ENCODE measurements around the gene GPC6.

The GPC6 gene

DNA sequence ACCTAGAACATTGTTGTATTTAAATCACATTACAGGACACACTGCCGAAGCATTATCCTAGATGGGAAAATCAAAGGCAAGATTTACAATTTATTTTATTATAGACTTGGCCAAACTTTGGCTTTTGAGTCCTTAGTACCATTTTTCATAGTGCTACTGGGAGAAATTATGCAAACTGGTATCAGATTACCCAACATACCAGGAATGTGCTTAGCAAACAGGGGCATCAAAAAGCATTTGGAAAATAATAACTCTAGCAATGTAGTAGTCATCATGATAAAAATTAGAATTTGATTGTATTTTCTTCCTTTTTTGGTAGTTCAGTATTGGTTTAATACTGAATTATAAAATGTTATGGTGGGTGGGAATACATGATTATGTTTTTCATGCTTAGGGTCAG, 34.0 kb downstream of the GPC6 start:
- H3K27ac ChIP-seq: no peak overlapping the region
- TF ChIP-seq ZFX (IDR thresholded peaks at IDR 0.05): no peak
- no peak for TF ChIP-seq CTCF (conservative IDR thresholded peaks at IDR 0.05)

DNA sequence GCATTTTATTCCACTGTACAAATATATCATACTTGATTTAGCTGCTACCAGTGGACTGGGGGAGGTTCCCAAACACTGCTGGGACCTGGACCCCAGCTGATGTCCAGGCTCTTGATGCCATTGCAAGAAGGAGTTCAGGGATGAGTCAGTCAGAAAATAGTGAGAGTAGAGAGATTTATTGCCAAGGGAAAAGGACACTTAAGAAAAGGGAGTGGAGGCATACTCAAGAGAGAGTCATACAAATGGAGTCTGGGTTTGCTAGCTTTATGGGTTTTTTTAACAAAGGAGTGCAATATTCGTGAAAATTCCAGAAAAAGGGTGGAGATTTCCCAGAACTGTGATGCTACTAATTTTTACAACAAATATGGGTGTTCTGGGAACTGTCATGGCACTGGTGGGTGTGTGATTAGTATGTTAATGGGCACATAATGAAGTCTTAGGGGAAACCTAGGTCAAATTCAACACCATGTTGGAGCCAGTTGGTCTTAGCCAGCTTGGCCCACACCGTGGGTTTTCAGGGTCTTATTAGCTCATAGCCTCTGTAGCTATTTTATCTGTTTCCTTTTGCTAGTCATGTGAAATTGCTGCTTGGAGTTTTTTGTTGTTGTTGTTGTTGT, 36.2 kb downstream of the GPC6 start:
- H3K27ac ChIP-seq: no peak overlapping the region
- TF ChIP-seq ZFX (IDR thresholded peaks at IDR 0.05) (no peak), CTCF (conservative IDR thresholded peaks at IDR 0.05) (no peak)

DNA sequence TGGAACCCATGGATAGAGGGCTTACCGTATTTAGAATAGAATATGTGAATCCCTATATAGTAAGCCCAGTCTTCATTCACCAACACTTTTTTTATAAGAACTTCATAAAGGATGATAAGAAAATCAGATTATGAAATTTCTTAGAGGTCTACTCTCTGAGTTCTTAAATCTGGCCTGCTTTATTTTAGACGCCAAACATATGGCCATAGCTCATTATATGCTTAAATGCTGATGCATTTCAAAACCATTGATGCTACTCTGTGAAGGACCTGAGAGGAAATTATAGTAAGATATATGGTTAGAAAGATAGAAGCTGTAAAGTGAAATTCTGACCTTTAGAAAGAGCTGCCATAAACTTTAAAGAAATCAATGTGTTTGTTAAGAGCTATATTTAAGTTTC, 38.3 kb downstream of the GPC6 start:
- TF ChIP-seq ZFX (IDR thresholded peaks at IDR 0.05) (no peak), CTCF (conservative IDR thresholded peaks at IDR 0.05) (no peak)
- no peak overlapping the region for H3K27ac ChIP-seq

GRCh38 chr13:93265800-93266199, 39.2 kb downstream of the GPC6 start:
- TF ChIP-seq ZFX (IDR thresholded peaks at IDR 0.05) (no peak), CTCF (conservative IDR thresholded peaks at IDR 0.05) (no peak)
- H3K27ac ChIP-seq: no peak overlapping the region

- TF ChIP-seq ZFX (IDR thresholded peaks at IDR 0.05) (no peak), CTCF (conservative IDR thresholded peaks at IDR 0.05) (no peak)
- H3K27ac ChIP-seq: no peak overlapping the region
These were observed 40.1 kb downstream of the GPC6 start for GRCh38 chr13:93266681-93267080.

DNA sequence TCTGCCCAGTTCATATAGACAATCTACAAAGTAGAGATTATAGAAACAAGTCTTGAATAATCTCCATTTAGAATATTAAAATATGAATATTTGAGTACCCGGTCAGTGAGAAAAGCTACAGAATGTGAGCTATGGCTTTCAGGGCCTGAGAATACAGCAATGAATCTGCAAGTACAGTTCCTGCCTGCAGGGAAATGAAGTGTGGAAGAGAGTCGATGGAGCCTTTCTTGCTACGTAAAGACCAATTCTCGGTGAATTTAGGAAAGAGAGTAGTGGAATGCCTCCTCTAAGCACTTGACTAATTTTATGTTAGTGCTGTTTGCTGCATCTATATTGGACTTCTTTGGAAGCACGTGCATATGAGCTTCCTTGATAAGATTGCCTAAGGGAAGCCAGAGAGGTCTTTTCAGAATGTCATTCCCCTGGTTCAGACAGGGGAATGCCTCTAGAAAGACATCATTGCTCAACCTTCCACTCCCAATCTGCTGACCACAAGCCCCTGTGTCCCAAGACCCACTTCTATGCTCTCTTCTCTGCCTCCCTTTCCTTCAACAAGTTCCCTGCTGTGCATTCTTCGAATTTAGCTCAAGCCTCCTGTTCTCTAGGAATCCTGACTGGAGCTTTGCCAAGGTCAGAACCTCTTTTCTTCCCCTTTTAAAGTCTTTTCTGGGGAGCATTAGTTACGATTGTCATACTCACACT, 41.9 kb downstream of the GPC6 start:
- TF ChIP-seq ZFX (IDR thresholded peaks at IDR 0.05) (no peak), CTCF (conservative IDR thresholded peaks at IDR 0.05) (no peak)

More for the DNA sequence above, 41.9 kb downstream of the GPC6 start:
- no peak overlapping the region for H3K27ac ChIP-seq
